Activated T-cell treated with anti-CD3 and anti-CD28 coated beads for 48 hours (primary cell): Measurements from ENCODE around the gene ERN1.
A peak's percentile ranks its signal among the peaks of the same experiment; 100 is the strongest.

Source experiments
- DNase-seq: peaks from one replicate; pipeline ENCODE4 v3.0.0-alpha.2; 2020; ENCODE audit warnings: low read depth

ERN1 gene

GRCh38 chr17:64059756-64060155, 70.2 kb downstream of the ERN1 start:
- DNase-seq = no peak

- DNase-seq = no peak
Observed at GRCh38 chr17:64058621-64059020, 71.3 kb downstream of the ERN1 start.

GRCh38 chr17:64057701-64058263, 72.2 kb downstream of the ERN1 start:
- no peak for DNase-seq

GRCh38 chr17:64056269-64057005, 73.5 kb downstream of the ERN1 start:
- no peak for DNase-seq

- DNase-seq = no peak
Observed at GRCh38 chr17:64055183-64056142, 74.5 kb downstream of the ERN1 start.

- no peak for DNase-seq
Observed at GRCh38 chr17:64054304-64054703, 75.6 kb downstream of the ERN1 start.

- DNase-seq = no peak
Observed at GRCh38 chr17:64053101-64053500, 76.8 kb downstream of the ERN1 start.

- DNase-seq = no peak
Observed at GRCh38 chr17:64051153-64051552, 78.8 kb downstream of the ERN1 start.

GRCh38 chr17:64048805-64049204, 81.1 kb downstream of the ERN1 start:
- DNase-seq = no peak

GRCh38 chr17:64045176-64045575, 84.8 kb downstream of the ERN1 start:
- no peak for DNase-seq

- no peak for DNase-seq
Observed at GRCh38 chr17:64042700-64043485, 87.1 kb downstream of the ERN1 start.

- DNase-seq = no peak
Observed at GRCh38 chr17:64041912-64042311, 88.0 kb downstream of the ERN1 start.

GRCh38 chr17:64040206-64040605, 89.7 kb downstream of the ERN1 start:
- no peak for DNase-seq

- DNase-seq = no peak
Observed at GRCh38 chr17:64039106-64039400, 90.9 kb downstream of the ERN1 start.

GRCh38 chr17:64038331-64039105, 91.4 kb downstream of the ERN1 start:
- DNase-seq = no peak

- DNase-seq = no peak
Observed at GRCh38 chr17:64037802-64038201, 92.1 kb downstream of the ERN1 start.

GRCh38 chr17:64037180-64037579, 92.8 kb downstream of the ERN1 start:
- DNase-seq = no peak

- DNase-seq = no peak
Observed at GRCh38 chr17:64036198-64036922, 93.6 kb downstream of the ERN1 start.

- DNase-seq = no peak
Observed at GRCh38 chr17:64032081-64032480, 97.9 kb downstream of the ERN1 start.

- peak; percentile 55 for DNase-seq
Observed at GRCh38 chr17:64028874-64029464, 101.0 kb downstream of the ERN1 start.
